Stimulated activated CD8-positive, alpha-beta memory T cell treated with anti-CD3 and anti-CD28 coated beads, Interleukin-7, amount 100 ng/mL, for 48 hours (primary cell): ENCODE data around the gene VPS4B.
"Not testable (repeated sequence)": the region's sequence is repeated elsewhere in the genome, so short reads cannot be mapped to it uniquely, and the experiment has no call there.

Experiments
- DNase-seq, 2 donors: peaks; one replicate each; pipeline ENCODE4 v3.0.0-alpha.2; 2020; ENCODE audit warnings: low read depth in 1 of 2; ENCODE audit errors: extremely low read depth in 1 of 2

Gene VPS4B

GRCh38 chr18:63373161-63373560 lies 49.1 kb downstream of the VPS4B start:
- DNase-seq, result no peak

GRCh38 chr18:63368611-63369010 lies 53.7 kb downstream of the VPS4B start:
- DNase-seq, result no peak

- DNase-seq, result peak; percentile 61 to 63
Observed at GRCh38 chr18:63367053-63367953, 55.0 kb downstream of the VPS4B start, which contains the start of gene KDSR. Gene KDSR, minus strand, starts transcription at chr18:63367206. Its CDS starts 88 bp downstream, at chr18:63367118.

GRCh38 chr18:63366213-63367052 lies 55.8 kb downstream of the VPS4B start:
- DNase-seq, result peak; percentile 53 to 62

GRCh38 chr18:63365876-63366212 lies 56.4 kb downstream of the VPS4B start:
- DNase-seq, result no peak

GRCh38 chr18:63363951-63364350 lies 58.3 kb downstream of the VPS4B start:
- DNase-seq, result no peak

GRCh38 chr18:63363420-63363819 lies 58.9 kb downstream of the VPS4B start:
- not testable (repeated sequence) for DNase-seq

GRCh38 chr18:63356272-63356896 lies 65.9 kb downstream of the VPS4B start:
- DNase-seq, result no peak

GRCh38 chr18:63350230-63350629 lies 72.0 kb downstream of the VPS4B start:
- DNase-seq, result no peak

- no peak for DNase-seq
Observed at GRCh38 chr18:63348508-63349136, 73.7 kb downstream of the VPS4B start.

GRCh38 chr18:63346480-63347183 lies 75.6 kb downstream of the VPS4B start:
- no peak for DNase-seq

GRCh38 chr18:63346031-63346430 lies 76.2 kb downstream of the VPS4B start:
- no peak for DNase-seq

- no peak for DNase-seq
Observed at GRCh38 chr18:63344918-63345317, 77.4 kb downstream of the VPS4B start.

- no peak for DNase-seq
Observed at GRCh38 chr18:63344263-63344662, 78.0 kb downstream of the VPS4B start.

- no peak for DNase-seq
Observed at GRCh38 chr18:63342206-63342605, 80.1 kb downstream of the VPS4B start.

- DNase-seq, result peak in 1 of 2 donors; percentile 8
Observed at GRCh38 chr18:63339920-63340484, 82.3 kb downstream of the VPS4B start.
